HG03457 (cell line): ENCODE results near the gene UBE2R2.
A peak's percentile ranks its signal among the peaks of the same experiment; 100 is the strongest.
"Not testable (repeated sequence)": the region's sequence is repeated elsewhere in the genome, so short reads cannot be mapped to it uniquely, and the experiment has no call there.

ENCODE experiments used
- ATAC-seq: cut with Tn5 transposase; IDR thresholded peaks from one replicate; pipeline ENCODE4 v1.9.1; 2021; ENCODE audit warnings: moderate number of reproducible peaks; ENCODE audit not compliant: unreplicated experiment

Gene UBE2R2, protein sequence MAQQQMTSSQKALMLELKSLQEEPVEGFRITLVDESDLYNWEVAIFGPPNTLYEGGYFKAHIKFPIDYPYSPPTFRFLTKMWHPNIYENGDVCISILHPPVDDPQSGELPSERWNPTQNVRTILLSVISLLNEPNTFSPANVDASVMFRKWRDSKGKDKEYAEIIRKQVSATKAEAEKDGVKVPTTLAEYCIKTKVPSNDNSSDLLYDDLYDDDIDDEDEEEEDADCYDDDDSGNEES

GRCh38 chr9:33816327-33817252 lies at the start of gene UBE2R2:
Gene UBE2R2, plus strand, starts transcription at chr9:33817160. Its CDS starts 598 bp downstream, at chr9:33817758.
- peak; percentile 45 for ATAC-seq

- not testable (repeated sequence) for ATAC-seq
These were observed 46.6 kb upstream of the UBE2R2 start for GRCh38 chr9:33770156-33770880.

- ATAC-seq = not testable (repeated sequence)
These were observed 43.8 kb upstream of the UBE2R2 start for GRCh38 chr9:33773135-33773534.

- not testable (repeated sequence) for ATAC-seq
These were observed 42.8 kb upstream of the UBE2R2 start for GRCh38 chr9:33774074-33774659.

DNA sequence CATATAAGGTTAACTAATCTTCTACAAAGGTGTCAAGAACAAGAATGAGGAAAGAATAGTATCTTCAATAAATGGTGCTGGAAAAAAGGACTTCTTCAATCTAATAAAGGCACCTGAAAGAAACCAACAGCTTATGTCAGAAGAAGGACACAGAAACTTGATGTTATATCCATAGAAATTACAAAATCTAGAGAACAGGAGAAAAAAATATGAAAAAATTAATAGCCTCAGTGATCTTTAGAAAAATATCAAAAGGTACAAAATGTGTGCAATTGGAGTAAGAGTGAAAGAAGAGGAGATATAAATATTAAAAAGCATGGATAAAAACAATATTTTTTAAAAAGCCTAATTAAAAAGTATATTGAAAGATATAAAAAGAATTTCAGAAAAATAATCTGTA lies 40.4 kb upstream of the UBE2R2 start:
- ATAC-seq = no peak

DNA sequence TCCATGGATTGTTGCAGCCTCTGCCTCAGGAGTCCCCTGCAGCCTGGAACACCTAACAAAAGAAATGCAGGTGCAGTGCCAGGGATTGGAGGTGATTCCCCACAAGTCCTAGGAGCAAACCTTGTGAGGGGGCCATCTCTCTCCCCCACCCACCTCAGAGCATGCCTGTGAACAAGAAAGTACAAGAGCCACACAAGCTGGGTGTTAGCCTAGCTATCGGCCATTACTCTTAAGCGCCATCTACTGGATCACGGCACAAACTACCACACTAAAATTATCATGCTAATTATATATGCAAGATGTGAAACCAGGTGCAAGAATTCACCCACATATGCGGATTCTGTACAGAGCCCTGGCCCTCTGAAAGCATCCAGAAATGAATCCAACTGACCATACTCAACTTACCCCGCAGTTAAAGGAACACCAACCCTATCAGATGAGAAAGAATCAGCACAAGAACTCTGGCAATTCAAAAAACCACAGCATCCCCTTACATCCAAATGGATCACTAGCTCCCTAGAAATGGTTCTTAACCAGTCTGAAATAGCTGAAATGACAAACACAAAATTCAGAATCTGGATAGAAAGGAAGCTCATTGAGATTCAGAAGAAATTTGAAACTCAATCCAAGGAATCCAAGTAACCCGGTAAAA lies 38.1 kb upstream of the UBE2R2 start:
- no peak for ATAC-seq

GRCh38 chr9:33780276-33780675 lies 36.7 kb upstream of the UBE2R2 start:
- no peak for ATAC-seq

GRCh38 chr9:33781736-33782135 lies 35.2 kb upstream of the UBE2R2 start:
- no peak for ATAC-seq

DNA sequence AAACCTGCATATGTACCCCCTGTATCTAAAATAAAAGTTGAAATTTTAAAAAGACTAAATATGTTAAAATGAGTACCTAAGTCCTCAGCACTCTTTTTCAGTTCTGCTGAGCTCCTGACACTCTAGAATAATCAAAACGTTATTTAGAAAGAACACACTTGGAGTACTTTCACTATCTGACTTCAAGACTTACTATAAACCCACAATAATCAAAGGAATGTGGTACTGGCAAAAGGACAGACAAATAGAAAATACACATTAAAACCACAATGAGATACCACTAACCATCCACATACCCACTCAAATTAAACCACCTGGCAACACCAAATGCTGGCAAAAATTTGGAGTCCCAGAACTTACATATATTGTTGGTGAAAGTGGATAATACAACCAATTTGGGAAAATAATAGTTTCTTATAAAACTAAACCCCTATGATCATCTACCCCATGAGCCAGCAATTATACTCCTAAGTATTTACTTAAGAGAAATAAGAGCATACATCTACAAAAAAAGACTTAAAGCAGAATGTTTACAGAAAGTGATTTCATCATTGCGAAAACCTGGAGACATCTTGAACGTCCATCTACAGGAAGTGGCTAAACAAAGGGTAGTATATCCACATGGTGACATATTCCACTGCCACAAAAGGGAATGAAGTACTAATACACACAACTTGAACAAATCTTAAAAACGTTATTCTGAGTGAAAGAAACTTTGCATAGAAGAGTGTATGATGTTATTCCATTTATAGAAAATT lies 34.4 kb upstream of the UBE2R2 start:
- ATAC-seq = no peak

GRCh38 chr9:33785914-33786313 lies 31.0 kb upstream of the UBE2R2 start:
- ATAC-seq = no peak

- ATAC-seq = no peak
These were observed 30.3 kb upstream of the UBE2R2 start for GRCh38 chr9:33786681-33787080.

GRCh38 chr9:33787839-33788238 lies 29.1 kb upstream of the UBE2R2 start:
- ATAC-seq = no peak

- not testable (repeated sequence) for ATAC-seq
These were observed 27.5 kb upstream of the UBE2R2 start for GRCh38 chr9:33789429-33789828.

DNA sequence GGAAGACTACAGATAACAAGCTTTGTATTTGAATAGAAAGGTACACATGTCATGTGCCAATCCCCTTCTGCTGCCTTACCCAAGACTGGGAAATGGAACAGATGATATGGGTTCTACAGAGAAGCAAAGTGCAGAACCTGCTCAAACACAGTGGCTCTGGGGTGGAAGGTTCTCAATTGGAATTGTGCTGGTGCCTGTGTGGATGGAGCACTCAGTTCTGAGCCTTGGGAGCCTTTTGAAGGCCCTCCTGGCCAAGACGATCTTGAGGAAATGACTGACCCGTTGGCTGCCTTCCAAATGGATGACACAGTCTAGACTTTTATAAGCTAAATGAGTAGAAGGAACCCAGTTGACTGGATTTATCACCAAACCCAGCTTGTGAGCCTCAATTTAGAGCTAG lies 25.8 kb upstream of the UBE2R2 start:
- no peak for ATAC-seq

DNA sequence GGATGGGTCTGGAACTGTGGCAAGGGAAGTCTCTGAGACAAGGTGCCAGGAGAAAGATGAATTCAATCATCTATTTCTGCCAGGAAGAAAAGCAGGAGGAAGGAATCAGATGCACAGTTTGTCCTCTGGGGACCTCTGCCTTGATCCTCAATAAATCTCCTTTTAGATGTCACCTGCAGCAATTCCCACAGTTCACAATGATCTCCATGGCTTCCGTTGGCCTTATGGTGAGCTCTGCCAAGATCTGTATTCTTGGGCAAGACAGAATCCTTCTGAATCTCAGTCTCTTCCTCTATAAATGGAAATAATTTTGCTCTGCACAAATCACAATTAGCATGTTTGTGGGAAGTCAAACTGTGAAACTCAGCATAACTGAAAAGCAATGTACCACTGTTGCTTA lies 23.5 kb upstream of the UBE2R2 start:
- not testable (repeated sequence) for ATAC-seq

GRCh38 chr9:33794560-33794959 lies 22.4 kb upstream of the UBE2R2 start:
- ATAC-seq = no peak

GRCh38 chr9:33795281-33795680 lies 21.7 kb upstream of the UBE2R2 start, which contains the start of gene PRSS3:
Gene PRSS3, plus strand, starts transcription at chr9:33795561. Its CDS starts 13 bp downstream, at chr9:33795574.
- no peak for ATAC-seq

DNA sequence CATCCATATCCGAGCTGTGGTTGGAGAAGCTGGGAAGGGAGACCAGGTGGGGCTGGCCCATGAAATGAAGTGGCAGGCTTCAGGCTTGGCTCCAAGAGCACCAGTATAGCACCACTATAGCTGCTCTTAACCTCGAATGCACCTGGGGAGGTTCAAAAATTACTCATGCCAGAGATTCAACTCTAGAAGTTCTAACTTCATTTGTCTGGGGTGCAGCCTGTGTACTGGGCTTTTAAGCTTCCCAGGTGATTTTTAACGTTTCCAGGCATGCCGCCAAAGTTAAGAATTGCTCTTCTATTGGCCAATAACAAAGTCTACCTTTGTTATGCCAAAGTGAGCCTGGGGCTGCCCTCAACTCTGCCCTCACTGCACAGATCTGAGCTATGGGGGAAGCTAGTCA lies 21.1 kb upstream of the UBE2R2 start:
- no peak for ATAC-seq

- not testable (repeated sequence) for ATAC-seq
These were observed 20.3 kb upstream of the UBE2R2 start for GRCh38 chr9:33796679-33797078.

GRCh38 chr9:33797837-33798236 lies 19.1 kb upstream of the UBE2R2 start:
- no peak for ATAC-seq
